A673 (cell line): Measurements from ENCODE around the gene PDE4B.

Experiments used
- EZH2 ChIP-seq: fragments of 200-600 bp; sonication (generic); IDR thresholded peaks from 2 replicates; pipeline ENCODE4 v1.6.1; 2017; ENCODE audit warnings: borderline replicate concordance, low read depth, mild to moderate bottlenecking, mixed read lengths, antibody characterized with exemption, low read length; ENCODE audit not compliant: poor library complexity, severe bottlenecking
- TF ChIP-seq, protein P1 (sequence below): fragments of 300-800, 200-600 bp; sonication (generic); conservative IDR thresholded peaks from 2 replicates; pipeline ENCODE4 v1.5.1; 2017; ENCODE audit warnings: low read depth, mild to moderate bottlenecking, antibody characterized with exemption, low read length, moderate library complexity, mixed read lengths

- TF ChIP-seq, protein P1, sequence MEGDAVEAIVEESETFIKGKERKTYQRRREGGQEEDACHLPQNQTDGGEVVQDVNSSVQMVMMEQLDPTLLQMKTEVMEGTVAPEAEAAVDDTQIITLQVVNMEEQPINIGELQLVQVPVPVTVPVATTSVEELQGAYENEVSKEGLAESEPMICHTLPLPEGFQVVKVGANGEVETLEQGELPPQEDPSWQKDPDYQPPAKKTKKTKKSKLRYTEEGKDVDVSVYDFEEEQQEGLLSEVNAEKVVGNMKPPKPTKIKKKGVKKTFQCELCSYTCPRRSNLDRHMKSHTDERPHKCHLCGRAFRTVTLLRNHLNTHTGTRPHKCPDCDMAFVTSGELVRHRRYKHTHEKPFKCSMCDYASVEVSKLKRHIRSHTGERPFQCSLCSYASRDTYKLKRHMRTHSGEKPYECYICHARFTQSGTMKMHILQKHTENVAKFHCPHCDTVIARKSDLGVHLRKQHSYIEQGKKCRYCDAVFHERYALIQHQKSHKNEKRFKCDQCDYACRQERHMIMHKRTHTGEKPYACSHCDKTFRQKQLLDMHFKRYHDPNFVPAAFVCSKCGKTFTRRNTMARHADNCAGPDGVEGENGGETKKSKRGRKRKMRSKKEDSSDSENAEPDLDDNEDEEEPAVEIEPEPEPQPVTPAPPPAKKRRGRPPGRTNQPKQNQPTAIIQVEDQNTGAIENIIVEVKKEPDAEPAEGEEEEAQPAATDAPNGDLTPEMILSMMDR, result no peak
- no peak for TF ChIP-seq EZH2
Observed at GRCh38 chr1:66223681-66224080, 431.0 kb downstream of the PDE4B start.
